HepG2 (cell line): ENCODE data around the gene ODR4.

Experiments
- CHD2 ChIP-seq: IDR thresholded peaks from 2 replicates; pipeline ENCODE4 v1.6.1; 2011; ENCODE audit warnings: low read depth, low read length, improper control_type of control experiment
- HNF4G ChIP-seq, 2 experiments: sonication (generic) in 1 of 2; formaldehyde crosslinking in 1 of 2; IDR thresholded peaks; 2 replicates each; pipeline versions ENCODE4 v1.4.0 to v1.6.1; 2011 to 2020; ENCODE audit warnings: borderline replicate concordance in 2 of 2, low read depth in 2 of 2, mild to moderate bottlenecking in 2 of 2, low read length in 1 of 2, missing genetic modification reagents in 1 of 2, moderate library complexity in 1 of 2
- JUND ChIP-seq: sonication (generic); formaldehyde crosslinking; IDR thresholded peaks from 2 replicates; pipeline ENCODE4 v1.8.0; 2022; ENCODE audit warnings: mild to moderate bottlenecking, missing genetic modification reagents
- PBX3 ChIP-seq: sonication (generic); formaldehyde crosslinking; IDR thresholded peaks from 2 replicates; pipeline ENCODE4 v1.8.1; 2023; ENCODE audit warnings: missing genetic modification reagents, inconsistent platforms, borderline replicate concordance
- POLR2A ChIP-seq, 2 experiments: IDR thresholded peaks; 2 replicates each; pipeline ENCODE4 v1.6.1; 2011; ENCODE audit warnings: low read depth in 2 of 2, low read length in 2 of 2, mild to moderate bottlenecking in 1 of 2, moderate library complexity in 1 of 2; ENCODE audit not compliant: insufficient read depth in 1 of 2
- RFX1 ChIP-seq: fragments of 450-650 bp; IDR thresholded peaks from 2 replicates; pipeline ENCODE4 v1.6.1; 2017
- SAFB2 ChIP-seq: sonication (generic); formaldehyde crosslinking; IDR thresholded peaks from 2 replicates; pipeline ENCODE4 v1.5.1; 2020; ENCODE audit warnings: missing genetic modification reagents, low read depth, mild to moderate bottlenecking, borderline replicate concordance
- SMAD1 ChIP-seq: sonication (generic); formaldehyde crosslinking; IDR thresholded peaks from 2 replicates; pipeline ENCODE4 v1.4.0; 2020; ENCODE audit warnings: missing genetic modification reagents, low read depth, mild to moderate bottlenecking, borderline replicate concordance
- ZBTB4 ChIP-seq: sonication (generic); formaldehyde crosslinking; IDR thresholded peaks from 2 replicates; pipeline ENCODE4 v1.4.0; 2020; ENCODE audit warnings: missing genetic modification reagents, mild to moderate bottlenecking, borderline replicate concordance

GRCh38 chr1:186454981-186455380 is 79.3 kb downstream of the ODR4 start:
- no peak for TF ChIP-seq POLR2A (IDR thresholded peaks at IDR 0.05; ENCODE audit: insufficient read depth in 1 of 2, low read depth in 2 of 2, low read length in 2 of 2)
- no peak for TF ChIP-seq PBX3 (CRISPR knock-in tag)
- no peak for TF ChIP-seq SAFB2 (CRISPR knock-in tag)
- no peak for TF ChIP-seq ZBTB4 (CRISPR knock-in tag)
- no peak for TF ChIP-seq RFX1
- TF ChIP-seq JUND (CRISPR knock-in tag), result no peak
- TF ChIP-seq CHD2, result no peak
- no peak for TF ChIP-seq SMAD1
- TF ChIP-seq HNF4G (IDR thresholded peaks at IDR 0.05; ENCODE audit: borderline replicate concordance, low read depth, low read length), result no peak
- TF ChIP-seq HNF4G (CRISPR knock-in tag; IDR thresholded peaks at IDR 0.05; ENCODE audit: borderline replicate concordance, low read depth), result no peak
